GM21723 (cell line): ENCODE data around the gene RASSF10.
"Not testable (repeated sequence)": the region's sequence is repeated elsewhere in the genome, so short reads cannot be mapped to it uniquely, and the experiment has no call there.

Experiments
- ATAC-seq: cut with Tn5 transposase; IDR thresholded peaks from one replicate; pipeline ENCODE4 v1.9.1; 2021; ENCODE audit warnings: mild to moderate bottlenecking, moderate library complexity; ENCODE audit not compliant: unreplicated experiment

RASSF10 gene

GRCh38 chr11:13019313-13019712, 10.2 kb downstream of the RASSF10 start:
- ATAC-seq: no peak

DNA sequence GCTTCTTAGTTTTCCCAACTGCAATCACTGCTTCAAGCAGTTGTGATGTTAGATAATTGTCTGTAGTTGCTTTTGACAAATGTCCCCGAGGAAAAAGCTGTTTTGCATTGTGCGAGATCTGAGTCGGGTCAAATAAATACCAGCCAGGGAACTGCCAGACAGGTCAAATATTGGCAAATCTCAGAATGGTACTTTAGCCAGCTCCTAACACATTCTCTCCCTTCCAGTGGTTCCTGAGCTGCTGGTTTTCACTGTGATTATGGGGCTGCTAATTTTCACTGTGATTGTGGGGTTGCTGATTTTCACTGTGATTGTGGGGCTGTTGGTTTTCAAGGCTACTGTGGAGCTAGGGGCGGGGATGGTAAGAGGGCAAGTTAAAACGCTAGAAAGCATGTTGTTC, 14.3 kb downstream of the RASSF10 start:
- ATAC-seq: no peak

DNA sequence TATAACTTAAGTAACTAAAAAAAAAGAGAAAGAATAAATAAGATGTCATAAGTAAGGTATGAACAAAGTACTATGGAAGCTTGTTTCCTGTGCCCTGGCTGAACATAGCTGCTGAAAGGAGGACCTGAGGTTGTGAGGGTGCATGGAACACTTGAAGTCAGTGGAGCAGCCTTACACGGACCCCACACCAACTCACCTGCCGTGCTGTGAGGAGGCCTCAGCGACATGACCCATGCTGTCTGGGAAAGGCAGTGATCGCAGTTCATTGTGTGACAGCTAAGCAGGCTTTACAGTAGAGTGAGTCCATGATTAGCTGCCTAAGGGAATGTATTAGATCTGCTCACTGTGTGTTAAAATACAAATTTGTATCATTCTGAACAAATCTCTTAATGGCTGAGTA, 17.6 kb downstream of the RASSF10 start:
- ATAC-seq: no peak

DNA sequence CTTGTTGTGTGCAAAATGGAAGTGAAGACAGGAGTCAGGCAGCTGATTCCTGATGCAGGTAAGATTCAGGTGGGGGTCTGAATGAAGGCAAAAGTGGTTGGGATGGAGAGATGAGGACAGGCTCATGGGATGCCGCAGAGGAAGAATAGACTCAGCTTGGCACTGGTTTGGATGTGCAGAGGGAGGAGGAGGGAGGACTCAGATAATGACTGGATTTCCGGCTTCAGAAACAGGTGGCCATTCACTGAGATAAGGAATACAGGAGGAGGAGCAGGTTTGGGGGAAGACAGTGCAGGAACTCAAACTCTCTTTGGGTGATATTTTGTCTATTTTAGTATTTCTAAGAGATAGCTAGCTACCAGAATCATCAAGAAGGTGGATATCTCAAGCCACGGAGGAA, 19.2 kb downstream of the RASSF10 start:
- ATAC-seq: no peak

DNA sequence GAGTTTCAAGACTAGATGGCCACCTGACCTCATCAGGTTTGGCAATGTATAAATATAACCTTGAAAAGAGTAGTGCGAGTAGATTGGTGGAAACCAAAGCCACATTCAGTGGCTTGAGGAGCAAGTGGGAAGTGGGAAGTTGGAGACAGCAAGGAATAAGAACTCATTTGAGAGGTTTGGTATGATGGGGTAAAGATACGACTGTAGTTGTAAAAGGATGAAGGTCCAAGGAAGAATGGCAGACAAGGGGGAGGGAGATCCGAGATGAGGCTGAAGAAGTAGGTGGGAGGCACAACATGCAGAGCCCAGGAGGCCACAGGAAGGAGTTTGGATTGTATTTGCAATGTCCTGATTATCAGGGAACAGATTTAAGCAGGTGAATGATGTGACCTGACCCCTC, 20.8 kb downstream of the RASSF10 start:
- no peak for ATAC-seq

GRCh38 chr11:13030857-13031256, 21.7 kb downstream of the RASSF10 start:
- no peak for ATAC-seq

GRCh38 chr11:13031349-13031748, 22.2 kb downstream of the RASSF10 start:
- no peak for ATAC-seq

- no peak for ATAC-seq
Observed at GRCh38 chr11:13033760-13034533, 24.8 kb downstream of the RASSF10 start.

GRCh38 chr11:13035711-13036110, 26.6 kb downstream of the RASSF10 start:
- no peak for ATAC-seq

GRCh38 chr11:13036235-13036634, 27.1 kb downstream of the RASSF10 start:
- ATAC-seq: no peak

- no peak for ATAC-seq
Observed at GRCh38 chr11:13038366-13038765, 29.2 kb downstream of the RASSF10 start.

GRCh38 chr11:13039126-13039525, 30.0 kb downstream of the RASSF10 start:
- ATAC-seq: no peak

- no peak for ATAC-seq
Observed at GRCh38 chr11:13040969-13041561, 31.9 kb downstream of the RASSF10 start.

GRCh38 chr11:13042873-13043342, 33.8 kb downstream of the RASSF10 start:
- ATAC-seq: no peak

- no peak for ATAC-seq
Observed at GRCh38 chr11:13043912-13044628, 35.0 kb downstream of the RASSF10 start.

DNA sequence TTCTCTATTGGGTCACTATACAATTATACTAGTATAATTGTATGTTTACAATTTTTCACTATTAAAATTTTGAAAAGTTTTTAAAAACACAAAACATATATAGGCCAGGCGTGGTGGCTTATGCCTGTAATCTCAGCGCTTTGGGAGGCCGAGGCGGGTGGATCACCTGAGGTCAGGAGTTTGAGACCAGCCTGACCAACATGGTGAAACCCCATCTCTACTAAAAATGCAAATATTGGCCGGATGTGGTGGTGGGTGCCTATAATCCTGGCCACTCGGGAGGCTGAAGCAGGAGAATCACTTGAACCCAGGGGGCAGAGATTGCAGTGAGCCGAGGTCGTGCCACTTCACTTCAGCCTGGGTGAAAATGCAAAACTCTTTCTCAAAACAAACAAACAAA, 36.0 kb downstream of the RASSF10 start:
- not testable (repeated sequence) for ATAC-seq

GRCh38 chr11:13045734-13046133, 36.6 kb downstream of the RASSF10 start:
- ATAC-seq: no peak

DNA sequence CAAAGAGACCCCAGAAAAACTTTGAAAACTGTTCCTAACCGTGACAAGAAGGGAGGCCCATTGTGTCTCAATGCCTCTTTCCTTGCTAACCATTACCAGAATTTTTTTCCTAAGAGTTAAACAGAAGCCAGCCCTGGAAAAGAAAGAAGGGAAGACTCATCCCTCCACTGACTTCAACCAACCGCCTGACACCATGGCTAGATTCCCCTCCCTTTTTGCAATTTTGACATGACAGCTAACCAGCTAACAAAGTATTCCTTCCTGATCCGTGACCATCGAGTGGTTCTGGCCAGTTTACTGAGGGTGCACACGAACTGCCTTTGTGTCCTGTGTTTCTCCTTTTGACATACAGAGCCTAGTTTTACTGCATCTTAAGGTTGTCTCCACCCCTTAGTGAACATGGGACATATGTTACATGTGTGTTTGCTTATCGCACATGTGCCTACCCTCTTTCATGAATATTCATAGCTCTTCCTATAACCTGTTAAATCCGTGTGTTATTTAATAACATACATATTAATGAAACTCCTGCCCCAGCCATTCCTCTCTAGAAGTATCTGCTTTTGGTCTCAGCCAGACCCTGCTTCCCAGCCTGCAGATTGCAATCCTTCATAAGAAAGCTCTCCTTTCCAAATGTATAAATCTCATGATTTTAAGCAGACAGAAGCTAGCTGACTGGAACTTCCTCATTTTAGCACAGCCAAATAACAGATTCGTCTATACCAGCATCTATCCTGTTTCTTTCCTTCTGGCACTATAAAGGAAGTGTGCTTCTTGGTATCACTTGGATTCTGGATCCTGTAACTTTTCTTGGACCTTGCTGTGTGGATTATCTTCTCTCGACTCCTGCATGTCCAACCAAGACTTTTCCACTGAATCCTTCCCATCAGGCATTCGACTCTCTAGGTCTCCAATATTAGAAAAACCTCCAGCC, 37.8 kb downstream of the RASSF10 start:
- no peak for ATAC-seq

DNA sequence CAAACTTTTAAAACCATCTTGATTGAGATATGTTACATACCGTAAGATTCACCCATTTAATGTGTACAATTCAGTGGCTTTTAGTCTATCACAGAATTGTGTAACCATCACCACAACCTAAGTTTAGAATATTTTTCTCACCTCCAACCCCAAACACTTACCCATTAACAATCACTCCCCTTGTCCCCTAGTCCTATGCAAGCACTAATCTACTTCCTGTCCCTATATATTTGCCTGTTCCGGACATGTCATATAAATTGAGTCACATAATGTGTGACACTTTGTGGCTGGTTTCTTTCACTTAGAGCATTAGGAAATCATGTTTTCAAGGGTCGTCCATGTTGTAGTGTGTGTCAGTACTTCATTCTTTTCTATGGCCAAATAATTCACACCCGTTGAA, 38.8 kb downstream of the RASSF10 start:
- no peak for ATAC-seq

GRCh38 chr11:13051257-13051656, 42.1 kb downstream of the RASSF10 start:
- no peak for ATAC-seq

DNA sequence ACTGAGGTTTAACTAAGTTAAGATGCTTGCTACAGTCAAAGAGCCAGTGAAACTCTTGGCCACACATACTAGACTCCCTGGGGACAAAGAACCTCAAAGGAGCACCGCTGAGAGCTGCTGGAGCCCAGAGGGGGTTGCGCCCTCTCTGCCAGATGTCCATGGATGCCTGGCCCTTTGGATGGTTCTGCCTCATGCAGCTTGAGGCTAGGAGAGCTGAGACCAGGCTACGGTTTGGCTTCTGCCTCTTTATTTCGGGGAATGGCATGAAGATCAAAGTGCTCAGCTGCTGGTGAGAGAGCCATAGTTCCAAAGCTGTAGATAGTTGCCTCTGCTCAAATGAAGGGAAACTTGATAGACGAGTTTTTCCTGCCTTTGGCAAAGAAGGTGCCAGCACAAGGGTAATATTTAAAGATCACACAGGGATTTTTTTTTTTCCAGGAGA, 43.0 kb downstream of the RASSF10 start:
- no peak for ATAC-seq
